Measurements from ENCODE around the gene LY6G6D. TPM values are rescaled to one million over a fixed set of nuclear protein-coding genes. Genes with fewer than 3 reads are reported as not detected.

LY6G6D gene
- total RNA-seq, 1 experiment from 2014 or later = not detected

GRCh38 chr6:31692353-31692752 lies 22.8 kb upstream of the LY6G6D start:
- DNase-seq (ENCODE audit: low spot score) (no peak), ATAC-seq (no peak)
- Mint-ChIP-seq H3K27ac (no peak overlapping the region), H3K4me1 (no peaks in the 10 kb centered on the region), H3K4me3 (no peak overlapping the region), H3K9me3 (no peaks in the 10 kb centered on the region), H3K36me3 (peaks cover 23% of the 10 kb centered on the region), H3K27me3 (ENCODE audit: low read depth) (no peaks in the 10 kb centered on the region)
- POLR2A ChIA-PET = interaction anchor here (0.5 kb wide), 1 partner anchor 112 kb away, joined by 3 read pairs; no protein-coding TSS in a partner anchor
- no peak for TF ChIP-seq OVOL2 (CRISPR knock-in tag; IDR thresholded peaks at IDR 0.05; ENCODE audit: borderline replicate concordance)
- CTCF ChIA-PET = no interaction called here

- H3K27me3 Mint-ChIP-seq (ENCODE audit: low read depth) = no peaks in the 10 kb centered on the region
- no peak for TF ChIP-seq ATF2 (CRISPR knock-in tag; IDR thresholded peaks at IDR 0.05; ENCODE audit: borderline replicate concordance, low read depth)
- TF ChIP-seq JUN (CRISPR knock-in tag; IDR thresholded peaks at IDR 0.05) = no peak
- TF ChIP-seq NFYB (CRISPR knock-in tag; conservative IDR thresholded peaks at IDR 0.05; ENCODE audit: low read depth) = no peak
- TF ChIP-seq CBFB (CRISPR knock-in tag; IDR thresholded peaks at IDR 0.05; ENCODE audit: low read depth) = no peak
- no peak for TF ChIP-seq GABPB1 (CRISPR knock-in tag; IDR thresholded peaks at IDR 0.05)
- TF ChIP-seq ZBTB21 (CRISPR knock-in tag; IDR thresholded peaks at IDR 0.05; ENCODE audit: borderline replicate concordance) = no peak
- no peak for TF ChIP-seq HMGA2 (CRISPR knock-in tag; IDR thresholded peaks at IDR 0.05)
- no peak for TF ChIP-seq ZBTB43 (CRISPR knock-in tag; IDR thresholded peaks at IDR 0.05)
- no peak for TF ChIP-seq ERG (CRISPR knock-in tag; IDR thresholded peaks at IDR 0.05)
- no peak for TF ChIP-seq GRHL2 (CRISPR knock-in tag; IDR thresholded peaks at IDR 0.05; ENCODE audit: insufficient replicate concordance, severe bottlenecking)
- no peak for TF ChIP-seq MLX (CRISPR knock-in tag; IDR thresholded peaks at IDR 0.05)
- TF ChIP-seq ZNF121 (CRISPR knock-in tag; IDR thresholded peaks at IDR 0.05) = no peak
- TF ChIP-seq ATF3 (CRISPR knock-in tag; conservative IDR thresholded peaks at IDR 0.05) = no peak
- TF ChIP-seq ATF1 (CRISPR knock-in tag; IDR thresholded peaks at IDR 0.05) = no peak
- no peak for DNase-seq (ENCODE audit: low spot score)
- ChIA-PET CTCF (no interaction called here), POLR2A (interaction anchor here (0.5 kb wide), 1 partner anchor 112 kb away, joined by 3 read pairs; no protein-coding TSS in a partner anchor)
- no peaks in the 10 kb centered on the region for H3K9me3 Mint-ChIP-seq
- ATAC-seq = no peak
- H3K4me1 Mint-ChIP-seq = no peaks in the 10 kb centered on the region
- H3K36me3 Mint-ChIP-seq = peaks cover 21% of the 10 kb centered on the region
- H3K4me3 Mint-ChIP-seq = no peak overlapping the region
- H3K27ac Mint-ChIP-seq = no peak overlapping the region
Observed at GRCh38 chr6:31692886-31693285, 22.3 kb upstream of the LY6G6D start.

GRCh38 chr6:31693535-31693934 lies 21.6 kb upstream of the LY6G6D start:
- POLR2A ChIA-PET = no interaction called here
- no peaks in the 10 kb centered on the region for H3K9me3 Mint-ChIP-seq
- CTCF ChIA-PET = interaction anchor here (0.6 to 1.2 kb wide), 3 partner anchors 11 to 44 kb away, joined by 3 to 5 read pairs (median 3); no protein-coding TSS in a partner anchor
- H3K27me3 Mint-ChIP-seq (ENCODE audit: low read depth) = no peaks in the 10 kb centered on the region
- no peaks in the 10 kb centered on the region for H3K4me1 Mint-ChIP-seq
- no peak overlapping the region for H3K27ac Mint-ChIP-seq
- H3K36me3 Mint-ChIP-seq = peaks cover 19% of the 10 kb centered on the region
- DNase-seq (ENCODE audit: low spot score) (no peak), ATAC-seq (no peak)
- H3K4me3 Mint-ChIP-seq = no peak overlapping the region
- TF ChIP-seq JUN (CRISPR knock-in tag; IDR thresholded peaks at IDR 0.05) (no peak), MYBL2 (CRISPR knock-in tag; IDR thresholded peaks at IDR 0.05) (no peak), ZNF416 (CRISPR knock-in tag; IDR thresholded peaks at IDR 0.05) (no peak), NR1H2 (CRISPR knock-in tag; IDR thresholded peaks at IDR 0.05) (no peak), PRDM15 (CRISPR knock-in tag; IDR thresholded peaks at IDR 0.05) (no peak), CREM (CRISPR knock-in tag; IDR thresholded peaks at IDR 0.05) (no peak), ZNF671 (CRISPR knock-in tag; IDR thresholded peaks at IDR 0.05) (no peak), IRF2 (CRISPR knock-in tag; IDR thresholded peaks at IDR 0.05; ENCODE audit: borderline replicate concordance, low read depth) (no peak), ERG (CRISPR knock-in tag; IDR thresholded peaks at IDR 0.05) (no peak), NFYB (CRISPR knock-in tag; conservative IDR thresholded peaks at IDR 0.05; ENCODE audit: low read depth) (no peak), SP1 (CRISPR knock-in tag; conservative IDR thresholded peaks at IDR 0.05) (no peak), ZNF263 (CRISPR knock-in tag; IDR thresholded peaks at IDR 0.05; ENCODE audit: low read depth) (no peak)

Measured in WTC11 (cell line).